NCI-H460 (cell line): Measurements from ENCODE around the gene TRIP10. TPM values are rescaled to one million over a fixed set of nuclear protein-coding genes. Genes with fewer than 3 reads are reported as not detected.
"Not testable (repeated sequence)": the region's sequence is repeated elsewhere in the genome, so short reads cannot be mapped to it uniquely, and the experiment has no call there.

Experiments
- DNase-seq: peaks from one replicate; pipeline ENCODE4 v3.0.0-alpha.2; 2016; ENCODE audit warnings: low read depth; ENCODE audit errors: extremely low read depth
- total RNA-seq: library from RNA; depleted of rRNA; stranded (reverse); fragments of >200 nt; shearing (Covaris generic); gene quantifications from 2 replicates; pipeline ENCODE4 v1.2.3, GENCODE V29; 2014

Gene TRIP10
- total RNA-seq, 1 experiment from 2014 or later, result 49.2 TPM

DNA sequence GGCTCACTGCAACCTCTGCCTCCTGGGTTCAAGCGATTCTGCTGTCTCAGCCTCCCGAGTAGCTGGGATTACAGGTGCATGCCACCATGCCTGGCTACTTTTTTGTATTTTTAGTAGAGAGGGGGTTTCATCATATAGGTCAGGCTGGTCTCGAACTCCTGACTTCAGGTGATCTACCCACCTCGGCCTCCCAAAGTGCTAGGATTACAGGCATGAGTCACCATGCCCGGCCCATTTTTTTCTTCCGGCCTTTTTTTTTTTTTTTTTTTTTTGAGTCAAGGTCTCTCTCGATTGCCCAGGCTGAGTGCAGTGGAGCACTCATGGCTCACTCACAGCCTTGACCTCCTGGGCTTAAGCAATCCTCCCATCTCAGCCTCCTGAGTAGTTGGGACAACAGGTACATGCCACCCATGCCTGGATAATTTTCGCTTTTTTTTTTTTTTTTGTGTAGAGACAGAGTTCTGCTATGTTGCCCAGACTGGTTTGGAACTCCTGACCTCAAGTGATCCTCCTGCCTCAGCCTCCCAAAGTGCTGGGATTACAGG, 22.8 kb downstream of the TRIP10 start:
- DNase-seq, result not testable (repeated sequence)

DNA sequence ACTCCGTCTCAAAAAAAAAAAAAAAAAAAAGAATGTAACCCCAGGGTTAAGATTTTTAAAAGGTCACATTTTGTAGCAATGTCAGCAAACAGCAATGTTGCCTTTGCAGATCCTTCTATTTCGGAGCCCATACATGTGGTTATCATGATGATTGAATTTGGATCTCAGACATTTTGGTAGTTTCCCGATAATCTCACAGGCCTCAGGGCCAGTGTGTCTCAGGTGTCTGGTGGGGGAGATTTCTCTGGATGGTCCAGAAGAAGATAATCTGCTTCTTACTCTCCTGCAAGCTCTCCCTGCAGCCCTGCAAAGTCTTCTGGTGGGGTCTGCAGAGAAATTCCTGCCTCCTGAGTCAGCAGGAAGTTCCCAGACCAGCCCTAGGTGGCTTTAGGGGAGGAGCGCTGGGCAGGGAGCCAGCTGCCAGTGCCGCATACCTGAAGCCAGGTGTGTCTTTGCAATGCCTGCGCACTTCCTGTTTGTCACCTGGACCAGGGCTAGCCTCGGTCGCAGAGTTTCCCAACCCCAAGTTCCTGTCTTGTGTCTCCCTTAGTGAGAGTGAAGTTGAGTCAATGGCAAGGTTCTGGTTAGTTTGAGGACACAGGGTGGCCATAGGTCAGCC, 26.4 kb downstream of the TRIP10 start:
- DNase-seq, result no peak

DNA sequence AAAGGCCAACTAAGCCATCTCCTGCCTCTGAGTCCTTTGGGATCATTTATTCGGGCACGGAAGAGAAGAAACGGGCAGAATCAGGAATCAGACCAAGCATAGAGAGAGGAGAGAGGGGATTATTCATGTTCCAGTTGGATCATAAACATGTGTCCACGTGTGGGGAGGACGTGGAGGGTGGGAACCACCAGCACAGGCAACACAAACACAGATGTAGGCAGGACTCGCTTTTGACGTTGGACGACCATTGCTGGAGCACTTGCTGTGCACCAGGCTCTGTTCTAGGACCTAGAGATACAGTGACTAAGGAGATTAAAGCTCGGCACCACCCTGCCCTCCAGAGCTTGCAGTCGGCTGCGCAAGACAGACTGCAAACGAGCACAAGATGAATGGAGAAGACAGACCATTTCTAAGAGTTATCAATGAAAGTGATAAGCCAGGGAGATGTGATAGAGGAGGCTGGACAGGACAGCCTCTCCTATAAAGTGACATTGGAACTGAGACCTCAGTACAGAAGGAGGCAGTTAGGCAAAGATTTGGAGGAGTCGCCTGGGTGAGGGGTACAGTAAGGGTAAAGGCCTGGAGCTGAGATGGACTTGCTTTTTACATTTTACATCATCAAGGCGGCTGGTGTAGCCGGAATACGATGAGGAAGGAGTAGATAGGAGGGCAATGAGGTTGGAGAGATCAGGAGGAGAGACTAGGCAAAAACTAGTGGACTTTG, 27.0 kb downstream of the TRIP10 start:
- DNase-seq, result no peak

DNA sequence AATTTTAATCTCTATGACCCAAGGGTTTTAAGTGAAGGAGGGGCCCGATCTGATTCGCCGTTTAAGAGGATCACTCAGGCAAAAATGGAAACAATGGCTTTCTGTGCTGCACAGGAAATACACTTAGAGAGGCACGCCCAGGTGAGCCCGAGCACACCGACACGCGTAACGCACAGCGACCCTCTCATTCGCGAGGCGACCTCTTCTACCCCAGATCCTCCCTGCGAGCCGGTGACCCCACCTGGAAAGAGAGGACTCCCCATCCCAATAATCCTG, 27.5 kb downstream of the TRIP10 start:
- no peak for DNase-seq

DNA sequence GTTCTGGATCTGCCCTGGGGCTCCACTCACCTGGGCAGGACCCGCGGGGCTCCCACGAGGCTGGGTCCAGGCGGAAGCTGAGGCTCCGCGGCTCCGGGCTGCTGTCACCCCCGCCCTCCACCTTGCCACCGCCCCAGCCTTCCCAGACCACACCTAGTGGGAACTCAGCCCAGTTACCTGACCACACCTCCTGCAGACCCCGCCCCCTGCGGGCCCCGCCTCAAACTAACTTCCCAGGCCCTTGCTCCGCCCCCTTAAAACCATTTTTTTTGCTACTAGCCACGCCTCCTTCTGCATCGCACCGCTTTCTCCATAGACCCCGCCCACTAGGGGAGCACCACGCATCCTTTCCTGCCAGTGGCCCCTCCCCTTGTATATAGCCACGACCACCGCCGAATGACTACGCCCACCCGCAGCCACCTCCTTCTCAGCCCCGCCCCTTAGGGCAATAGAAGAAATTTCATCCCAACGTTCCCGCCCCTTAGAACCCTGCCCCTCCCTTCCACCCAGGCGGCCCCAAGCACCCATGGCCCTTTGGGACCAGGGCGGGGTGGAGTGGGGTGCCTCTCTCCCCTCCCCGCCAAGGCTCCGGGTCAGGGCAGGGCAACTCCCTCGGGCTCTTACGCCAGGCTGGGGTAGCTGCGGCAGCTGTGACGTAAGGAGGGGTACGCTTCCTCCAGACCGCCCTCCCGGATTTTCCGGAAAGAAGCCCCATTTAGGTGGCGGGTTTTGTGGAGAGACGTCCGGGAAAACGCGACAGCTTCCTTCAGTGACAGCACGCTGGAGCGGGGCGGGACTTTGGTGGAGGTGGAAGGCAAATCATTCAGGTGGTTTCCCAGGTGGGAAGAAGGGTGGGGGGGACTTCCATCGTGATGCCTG, 28.1 kb downstream of the TRIP10 start, which contains the start of gene SH2D3A:
Gene SH2D3A, minus strand, starts transcription at position 79 of the 879 bp plus-strand sequence. CDS start 3,687 bp downstream, outside the sequence.
- peak; percentile 86 for DNase-seq

DNA sequence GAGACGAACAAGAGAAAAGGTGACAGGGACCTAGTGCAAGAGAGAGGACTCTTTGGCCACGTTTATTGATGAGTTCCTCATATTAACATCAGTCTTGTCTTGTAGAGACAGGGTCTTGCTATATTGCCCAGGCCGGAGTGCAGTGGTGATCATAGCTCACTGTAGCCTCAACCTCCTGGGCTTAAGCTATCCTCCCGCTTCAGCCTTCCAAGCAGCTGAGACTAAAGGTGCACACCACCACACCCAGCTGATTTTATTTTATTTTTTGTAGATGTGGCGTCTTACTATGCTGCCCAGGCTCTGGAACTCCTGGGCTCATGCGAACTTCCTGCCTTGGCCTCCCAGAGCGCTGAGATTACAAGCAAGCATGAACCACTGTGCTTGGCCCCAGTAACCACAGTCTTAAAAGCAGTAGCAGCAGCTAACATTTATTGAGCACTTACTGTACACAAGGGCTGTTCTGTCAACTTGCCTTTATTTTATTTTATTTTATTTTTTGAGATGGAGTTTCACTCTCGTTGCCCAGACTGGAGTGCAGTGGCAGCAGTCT, 28.8 kb downstream of the TRIP10 start:
- DNase-seq, result no peak

DNA sequence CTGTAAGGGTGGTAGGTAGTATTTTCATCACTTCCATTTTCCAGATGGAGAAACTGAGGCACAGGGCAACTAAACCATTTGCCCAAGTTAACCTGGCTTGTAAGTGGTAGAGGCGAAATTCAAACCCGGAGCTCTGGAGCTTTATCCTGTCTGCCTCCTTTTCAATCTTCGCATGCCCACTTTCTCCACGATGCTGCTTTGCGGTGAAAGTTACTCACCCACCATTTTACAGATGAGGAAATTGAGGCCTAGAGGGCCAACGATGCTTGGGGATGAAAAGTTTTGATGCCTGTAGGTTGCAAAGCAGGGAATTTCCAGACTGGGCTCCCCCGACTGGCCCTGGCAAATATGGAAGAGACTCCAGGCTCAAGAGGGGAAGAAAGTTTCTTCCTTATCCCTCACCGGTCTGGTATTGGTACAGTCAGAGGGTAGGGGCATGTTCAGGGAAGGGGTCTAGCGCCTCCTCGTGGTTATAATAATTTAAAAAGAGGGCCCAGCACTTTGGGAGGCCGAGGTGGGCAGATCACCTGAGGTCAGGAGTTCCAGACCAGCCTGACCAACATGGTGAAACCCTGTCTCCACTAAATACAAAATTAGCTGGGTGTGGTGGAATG, 29.6 kb downstream of the TRIP10 start:
- DNase-seq, result no peak

DNA sequence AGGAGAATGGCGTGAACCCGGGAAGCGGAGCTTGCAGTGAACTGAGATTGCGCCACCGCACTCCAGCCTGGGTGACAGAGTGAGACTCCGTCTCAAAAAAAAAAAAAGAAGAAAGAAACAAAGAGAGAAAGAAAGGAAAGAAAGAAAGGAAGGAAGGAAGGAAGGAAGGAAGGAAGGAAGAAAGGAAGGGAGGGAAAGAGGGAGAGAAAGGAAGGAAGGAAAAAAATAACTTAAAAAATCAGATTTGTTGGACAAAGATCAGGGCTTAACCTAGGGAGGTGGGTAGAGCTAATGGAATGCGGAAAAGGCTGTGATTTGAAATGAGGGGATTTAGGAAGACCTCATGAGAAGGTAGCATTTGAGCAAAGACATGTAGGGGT, 32.2 kb downstream of the TRIP10 start:
- not testable (repeated sequence) for DNase-seq

DNA sequence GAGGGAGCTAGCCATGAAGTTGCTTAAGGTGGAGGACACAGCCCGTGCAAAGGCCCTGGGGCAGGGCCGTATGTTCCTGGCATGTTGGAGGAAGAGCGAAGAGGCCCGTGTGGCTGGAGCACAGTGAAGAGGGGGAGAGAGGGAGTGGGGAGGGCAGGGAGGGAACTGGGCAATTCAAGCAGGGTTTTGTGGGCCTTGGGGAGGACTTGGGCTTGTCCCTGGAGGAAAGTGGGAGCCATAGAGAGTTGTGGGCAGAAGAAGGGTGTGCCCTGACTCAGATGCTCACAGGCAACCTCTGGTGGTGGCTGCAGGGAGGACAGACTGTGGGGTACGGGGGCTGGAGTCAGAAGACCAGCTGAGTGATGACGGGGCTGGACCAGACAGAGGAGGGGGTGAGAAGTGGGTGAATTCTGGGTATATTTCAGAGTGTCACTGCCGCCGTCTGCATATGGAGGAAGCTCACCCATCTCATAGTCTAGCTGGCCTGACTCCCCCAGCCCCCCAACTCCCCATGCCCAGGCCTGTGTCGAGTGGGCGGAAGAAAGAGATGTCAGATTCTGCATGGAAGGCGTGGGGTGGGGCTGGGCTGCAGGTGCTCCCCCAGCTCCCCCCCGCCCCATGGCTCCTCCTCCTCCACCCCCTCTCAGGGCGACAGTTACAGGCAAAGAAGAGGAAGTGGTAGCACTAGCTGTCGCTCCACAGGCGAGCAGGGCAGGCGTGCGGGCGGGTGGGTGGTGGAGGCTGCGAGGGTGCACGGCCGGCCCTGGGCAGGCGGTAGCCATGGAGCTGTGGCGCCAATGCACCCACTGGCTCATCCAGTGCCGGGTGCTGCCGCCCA, 32.8 kb downstream of the TRIP10 start, which contains the start of gene VAV1:
Gene VAV1, plus strand, starts transcription at position 681 of the 838 bp plus-strand sequence. Its CDS starts 100 bp downstream, at position 781.
- no peak for DNase-seq

DNA sequence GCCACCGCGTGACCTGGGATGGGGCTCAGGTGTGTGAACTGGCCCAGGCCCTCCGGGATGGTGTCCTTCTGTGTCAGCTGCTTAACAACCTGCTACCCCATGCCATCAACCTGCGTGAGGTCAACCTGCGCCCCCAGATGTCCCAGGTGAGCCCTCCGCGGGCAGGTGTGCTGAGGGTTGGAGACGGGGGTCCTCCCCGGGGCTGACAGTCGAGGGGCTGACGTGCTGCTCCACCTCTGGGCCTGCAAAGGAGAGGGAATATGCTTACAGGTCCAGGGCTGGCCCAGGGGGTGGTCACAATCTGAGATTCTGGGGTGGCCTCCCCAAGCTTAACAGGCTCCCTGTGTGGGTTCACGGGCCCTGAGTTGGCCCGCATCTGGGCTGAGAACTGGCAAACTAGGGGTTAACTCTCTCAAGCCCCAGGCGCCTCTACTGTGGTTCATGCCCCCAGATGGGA, 33.4 kb downstream of the TRIP10 start:
- no peak for DNase-seq

DNA sequence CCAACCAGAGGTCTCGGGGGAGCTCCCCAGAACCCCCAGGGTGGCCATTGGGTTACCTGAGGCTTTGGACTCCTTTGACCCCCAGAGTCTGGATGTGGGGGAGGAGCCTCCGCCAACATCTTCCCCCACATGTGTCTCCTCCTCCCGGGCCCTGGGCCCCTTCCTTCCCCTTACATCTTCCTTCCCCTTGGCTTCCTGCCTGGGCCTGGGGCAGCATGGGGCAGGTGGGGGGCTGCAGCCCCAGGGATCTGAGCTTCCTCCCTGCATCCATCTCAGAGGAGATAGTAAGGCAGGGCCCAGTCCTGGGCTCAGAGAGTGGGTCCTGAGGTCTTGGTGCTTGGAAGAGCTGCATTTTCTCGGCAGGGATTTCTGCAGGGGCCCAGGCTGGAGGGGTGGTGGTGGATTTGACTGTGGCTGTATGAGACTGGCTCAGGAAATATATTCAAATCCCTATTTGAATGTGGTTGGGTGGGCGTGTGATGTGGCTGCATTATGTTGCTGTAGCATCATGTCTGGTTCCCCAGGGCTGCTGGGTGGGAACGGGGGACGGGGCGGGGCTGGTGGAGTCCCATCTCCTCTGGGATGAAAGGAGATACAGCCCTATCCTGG, 33.9 kb downstream of the TRIP10 start:
- DNase-seq, result no peak

DNA sequence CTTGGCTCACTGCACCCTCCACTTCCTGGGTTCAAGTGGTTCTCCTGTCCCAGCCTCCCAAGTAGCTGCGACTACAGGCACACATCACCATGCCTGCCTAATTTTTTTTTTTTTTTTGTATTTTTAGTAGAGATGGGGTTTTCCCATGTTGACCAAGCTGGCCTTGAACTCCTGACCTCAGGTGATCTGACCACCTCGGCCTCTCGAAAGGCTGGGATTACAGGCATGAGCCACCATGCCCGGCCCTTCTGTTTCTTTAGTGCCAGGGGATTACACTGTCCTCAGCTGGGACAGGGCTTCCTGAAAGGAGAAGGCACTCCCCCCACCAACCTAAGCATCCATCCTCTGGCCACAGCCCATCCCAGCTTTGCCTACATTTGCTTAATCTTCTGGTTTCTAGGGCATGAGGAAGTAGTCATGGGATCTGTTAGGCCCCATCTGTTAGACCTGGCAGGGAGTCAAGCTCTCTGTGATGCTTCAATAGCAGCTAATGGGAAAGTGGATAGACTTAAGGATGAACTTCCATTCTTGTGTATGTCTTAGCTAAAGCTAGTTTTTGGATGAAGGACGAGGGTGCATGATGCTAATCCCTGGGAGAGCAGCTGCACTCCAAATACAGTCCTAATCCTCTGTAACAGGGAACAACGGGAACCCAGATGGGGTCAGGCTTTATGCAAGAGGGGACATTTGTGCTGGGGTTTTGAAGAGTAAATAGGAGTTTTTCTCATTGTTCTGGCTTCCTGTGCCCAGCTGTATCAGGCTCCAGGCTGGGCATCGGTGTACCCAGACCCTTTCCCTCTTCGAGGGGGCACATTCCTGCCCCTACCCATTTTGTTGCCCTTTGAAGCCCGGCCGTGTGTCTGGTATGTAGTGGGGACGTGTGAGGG, 35.6 kb downstream of the TRIP10 start:
- DNase-seq, result no peak

DNA sequence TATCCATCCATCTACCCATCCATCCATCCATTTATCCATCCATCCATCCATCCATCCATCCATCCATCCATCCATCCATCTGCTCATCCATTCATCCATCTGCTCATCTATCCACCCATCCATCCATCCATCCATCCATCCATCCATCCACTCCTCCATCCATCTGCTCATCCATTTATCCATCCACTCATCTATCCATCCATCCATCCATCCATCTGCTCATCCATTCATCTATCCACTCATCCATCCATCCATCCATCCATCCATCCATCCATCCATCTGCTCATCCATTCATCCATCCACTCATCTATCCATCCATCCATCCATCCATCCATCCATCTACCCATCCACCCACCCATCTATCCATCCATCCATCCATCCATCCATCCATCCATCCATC, 36.6 kb downstream of the TRIP10 start:
- DNase-seq, result not testable (repeated sequence)

DNA sequence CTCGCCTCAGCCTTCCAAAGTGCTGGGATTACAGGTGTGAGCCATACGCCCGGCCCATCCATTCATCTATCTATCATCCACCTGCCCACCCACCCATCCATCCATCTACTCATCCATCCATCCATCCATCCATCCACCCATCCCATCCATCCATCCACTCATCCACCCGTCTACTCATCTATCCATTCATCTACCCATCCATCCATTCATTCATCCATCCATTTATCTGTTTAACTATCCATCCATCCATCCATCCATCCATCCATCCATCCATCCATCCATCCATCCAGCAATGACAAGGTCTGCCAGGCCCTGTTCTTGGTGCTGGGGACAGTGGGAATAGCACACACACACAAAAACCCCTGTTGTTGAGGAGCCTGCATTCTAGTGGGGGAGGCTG, 37.5 kb downstream of the TRIP10 start:
- DNase-seq, result no peak

DNA sequence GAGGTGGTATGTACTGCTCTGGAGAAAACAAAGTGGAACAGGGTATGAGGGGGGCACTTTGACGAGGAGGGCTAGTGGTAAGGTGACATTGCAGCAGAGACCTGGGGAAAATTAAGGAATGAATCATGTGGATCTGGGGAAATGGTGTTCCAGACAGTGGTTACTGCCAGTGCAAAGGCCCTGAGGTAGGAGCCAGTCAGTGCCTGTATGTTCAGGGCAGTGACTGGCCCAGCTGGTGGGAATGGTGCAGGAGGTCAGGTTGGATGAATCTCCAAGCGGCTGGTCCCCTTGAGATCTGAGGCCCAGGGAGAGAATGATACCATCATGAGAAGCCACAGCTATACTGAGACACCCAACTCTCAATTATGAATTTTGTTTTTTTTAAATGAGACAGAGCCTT, 38.0 kb downstream of the TRIP10 start:
- no peak for DNase-seq

DNA sequence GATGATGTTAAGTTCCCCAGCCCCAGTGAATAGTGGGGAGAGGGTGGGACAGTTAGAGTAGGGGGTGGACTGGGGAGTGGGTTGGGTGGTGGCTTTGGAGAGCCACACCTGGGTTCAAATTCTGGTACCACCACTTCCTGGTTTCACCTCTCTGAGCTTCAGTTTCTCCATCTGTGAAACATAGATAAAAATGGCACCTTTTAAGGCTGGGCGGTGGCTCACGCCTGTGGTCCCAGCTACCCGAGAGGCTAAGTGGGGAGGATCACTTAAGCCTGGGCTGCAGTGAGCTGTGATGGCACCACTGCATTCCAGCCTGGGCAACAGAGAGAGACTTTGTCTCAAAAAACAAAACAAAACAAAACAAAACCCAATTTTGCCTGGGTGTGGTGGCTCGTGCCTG, 38.9 kb downstream of the TRIP10 start:
- no peak for DNase-seq

DNA sequence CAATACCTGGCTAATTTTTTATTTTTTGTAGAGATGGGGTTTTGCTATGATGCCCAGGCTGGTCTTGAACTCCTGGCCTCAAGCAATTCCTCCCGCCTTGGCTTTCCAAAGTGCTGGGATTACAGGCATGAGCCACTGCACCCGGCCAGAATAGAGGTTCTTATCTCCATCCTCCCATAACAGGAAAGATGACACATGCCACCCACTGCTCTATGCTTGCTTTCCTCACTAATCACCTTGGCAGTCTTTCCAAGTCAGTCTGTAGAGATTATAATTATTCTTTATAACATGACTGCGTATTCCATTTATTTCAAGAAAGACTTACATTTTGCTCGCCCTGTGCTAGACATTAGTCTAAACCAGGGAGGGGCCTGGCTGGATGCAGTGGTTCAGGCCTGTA, 39.7 kb downstream of the TRIP10 start:
- no peak for DNase-seq

DNA sequence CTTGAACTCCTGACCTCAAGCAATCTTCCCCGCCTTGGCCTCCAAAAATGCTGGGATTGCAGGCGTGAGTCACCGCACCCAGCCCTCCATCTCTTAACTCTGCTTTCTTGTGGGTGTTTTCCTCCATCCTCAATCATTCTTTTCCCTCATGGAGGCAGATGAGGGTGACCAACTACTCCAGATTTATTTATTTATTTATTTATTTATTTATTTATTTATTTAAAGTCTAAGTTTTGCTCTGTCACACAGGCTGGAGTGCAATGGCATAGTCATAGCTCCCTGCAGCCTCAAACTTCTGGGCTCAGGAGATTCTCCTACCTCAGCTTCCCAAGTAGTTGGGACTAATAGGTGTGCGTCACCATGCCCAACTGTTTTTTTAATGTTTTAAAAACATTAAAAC, 47.9 kb downstream of the TRIP10 start:
- no peak for DNase-seq
